IPS-NIHi7 (cell line): Measurements from ENCODE around the gene HOXA2.

Experiments used
- DNase-seq: peaks from one replicate; pipeline ENCODE4 v3.0.0; 2012; ENCODE audit warnings: mixed read lengths; ENCODE audit errors: extremely low spot score

Gene HOXA2

DNA sequence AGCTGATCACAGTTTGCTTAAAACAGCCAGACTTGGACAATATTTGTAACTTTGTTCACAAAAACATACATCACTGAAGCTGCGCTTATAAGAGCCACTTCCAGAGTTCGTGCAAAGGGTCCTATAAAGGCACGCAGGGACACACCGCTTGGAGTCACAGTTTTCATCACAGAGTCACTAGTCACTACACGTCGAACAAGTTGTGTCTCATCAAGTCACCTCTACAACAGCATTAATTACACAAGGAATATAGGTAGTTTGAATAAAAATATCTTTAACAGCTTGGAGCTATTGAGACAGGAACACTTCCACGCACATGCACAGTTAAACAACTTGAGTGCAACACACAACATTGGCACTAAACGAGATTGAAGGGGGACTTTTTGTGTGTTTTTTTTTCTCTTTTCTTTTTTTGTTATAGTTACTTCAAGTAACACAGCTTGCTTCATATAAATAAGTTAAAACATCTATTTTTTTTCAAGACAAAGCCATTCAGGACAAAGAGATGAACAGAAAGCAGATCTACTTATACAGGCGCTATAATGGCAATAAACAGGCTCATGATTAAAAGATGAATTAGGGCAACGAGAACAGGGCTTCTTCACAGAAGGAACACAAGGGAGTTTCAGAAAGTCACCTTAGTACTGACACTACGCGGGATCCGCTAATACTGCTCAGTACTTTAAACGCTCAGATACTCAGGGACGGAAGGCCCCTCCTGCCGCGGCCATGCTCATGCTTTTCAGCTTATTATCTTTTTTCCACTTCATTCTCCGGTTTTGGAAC is 38.8 kb upstream of the HOXA2 start:
- no peak for DNase-seq

DNA sequence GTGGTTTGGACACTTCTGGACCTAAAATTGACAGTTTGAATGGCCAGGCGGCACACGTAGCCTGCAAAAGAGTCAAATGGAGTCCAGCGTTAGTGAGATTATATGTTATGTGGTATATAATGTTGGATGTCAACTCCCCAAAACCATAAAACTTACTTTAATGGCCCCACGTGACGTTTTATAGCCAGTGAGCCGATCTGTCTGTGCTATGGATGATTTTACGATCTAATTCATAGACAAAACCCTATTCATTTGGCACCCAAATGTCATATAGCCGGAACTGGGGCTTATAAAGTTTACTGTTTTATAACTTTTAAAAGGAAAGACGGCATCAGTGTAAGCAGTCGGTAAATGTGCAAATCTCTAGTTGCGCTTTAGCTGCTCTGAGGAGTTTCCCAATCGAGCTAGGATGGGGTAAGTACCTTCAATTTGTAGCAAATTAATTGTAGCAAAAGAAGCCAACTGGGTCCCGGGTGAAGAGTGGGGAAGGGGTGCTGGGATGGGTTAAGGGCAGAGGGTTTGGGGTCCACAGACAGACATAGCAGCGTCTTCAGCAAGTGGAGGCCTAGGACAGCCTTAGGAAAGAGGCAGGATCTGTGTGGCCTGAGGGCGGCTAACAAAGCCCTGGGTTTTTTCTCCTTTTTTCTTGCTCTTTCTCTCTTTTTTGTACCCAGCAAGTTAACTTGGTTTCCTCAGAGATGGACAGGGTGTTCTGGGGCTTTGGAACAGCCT is 37.8 kb upstream of the HOXA2 start:
- no peak for DNase-seq

DNA sequence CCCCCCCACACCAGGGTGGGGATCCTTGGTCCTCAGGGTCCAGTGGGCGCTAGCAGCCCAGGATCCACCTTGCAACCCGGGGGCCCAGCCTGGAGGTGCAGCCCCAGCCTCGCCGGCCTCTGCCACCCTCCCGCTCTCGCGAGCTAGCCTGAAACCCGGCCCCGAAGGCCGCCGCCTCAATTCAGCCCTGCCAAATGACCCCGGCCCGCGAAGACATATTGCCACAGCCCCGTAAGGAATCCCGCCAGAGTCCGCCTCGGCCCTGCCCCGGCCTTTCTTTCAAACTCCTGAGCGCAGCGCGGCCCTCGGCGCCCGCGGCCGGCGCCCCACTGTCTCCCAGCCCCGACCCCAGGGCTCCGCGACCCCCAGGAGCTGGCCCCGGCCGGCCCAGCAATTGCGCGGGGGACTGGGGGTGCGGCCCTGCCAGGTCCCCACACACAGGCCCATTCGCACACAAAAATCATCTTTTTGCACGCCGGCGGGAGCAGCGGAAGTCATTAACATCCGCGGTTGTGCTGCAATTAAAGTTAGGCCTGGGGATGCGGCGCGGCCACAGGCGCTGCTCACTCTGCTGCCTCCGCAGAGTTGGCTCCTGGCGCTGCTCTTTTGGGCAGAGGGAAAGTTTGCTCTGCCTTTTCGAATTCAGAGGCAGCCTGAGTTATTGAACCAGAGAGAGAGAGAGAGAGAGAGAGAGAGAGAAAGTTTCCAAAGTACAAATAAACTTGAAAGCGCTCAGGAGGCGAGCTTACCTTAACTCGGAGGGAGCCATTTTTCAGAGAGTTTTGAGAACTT is 37.0 kb upstream of the HOXA2 start:
- no peak for DNase-seq

DNA sequence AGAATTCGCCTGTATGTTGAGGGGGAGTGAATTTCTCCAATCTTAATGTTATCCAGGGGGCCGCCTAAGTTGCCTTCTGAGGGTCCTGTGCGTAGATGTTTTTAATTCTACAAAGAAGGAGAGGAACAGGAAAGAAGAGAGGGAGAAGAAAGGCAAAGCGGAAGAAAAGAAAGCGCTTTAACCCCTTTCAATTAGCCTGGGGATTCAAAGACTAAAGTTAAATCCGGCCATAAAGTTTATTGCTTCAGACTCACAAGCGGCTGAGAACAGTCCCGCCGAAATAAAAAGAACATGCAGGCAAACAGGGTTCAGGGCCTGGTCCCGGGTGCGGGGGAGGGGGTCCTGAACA is 36.5 kb upstream of the HOXA2 start:
- DNase-seq: no peak

- DNase-seq: no peak
These were observed 36.0 kb upstream of the HOXA2 start for GRCh38 chr7:27138472-27138871.

DNA sequence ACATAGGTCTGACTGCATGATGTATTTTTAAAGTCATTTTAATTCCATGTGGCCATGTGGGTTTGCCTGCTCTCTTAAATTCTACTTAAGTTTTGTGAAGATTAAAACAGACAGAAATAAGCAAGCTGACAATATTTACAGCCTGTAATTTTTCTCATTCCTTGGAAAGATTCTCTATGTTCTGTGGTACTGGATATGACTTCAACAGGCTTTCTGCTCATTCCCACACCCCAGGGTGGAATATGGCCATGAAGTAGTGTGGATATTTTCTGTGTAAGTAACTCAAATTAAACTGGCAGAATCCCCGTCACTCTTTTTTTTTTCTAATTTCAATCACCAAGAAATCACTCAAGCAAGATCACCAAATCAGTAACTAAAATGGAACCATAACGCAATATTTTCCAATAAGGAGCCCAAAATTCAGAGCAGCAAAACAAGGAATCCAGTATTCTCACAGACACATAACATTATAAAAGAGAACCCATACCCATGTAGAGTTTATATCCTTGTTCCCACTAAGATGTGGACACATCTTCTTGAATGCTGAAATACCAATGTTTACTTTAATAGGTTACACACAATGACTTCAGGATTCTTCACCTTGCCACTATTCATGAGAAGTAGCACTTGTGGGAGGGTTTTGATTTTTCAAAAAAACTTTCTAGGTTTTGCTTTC is 35.3 kb upstream of the HOXA2 start:
- no peak for DNase-seq

- DNase-seq: no peak
These were observed 31.9 kb upstream of the HOXA2 start for GRCh38 chr7:27134392-27134791.

DNA sequence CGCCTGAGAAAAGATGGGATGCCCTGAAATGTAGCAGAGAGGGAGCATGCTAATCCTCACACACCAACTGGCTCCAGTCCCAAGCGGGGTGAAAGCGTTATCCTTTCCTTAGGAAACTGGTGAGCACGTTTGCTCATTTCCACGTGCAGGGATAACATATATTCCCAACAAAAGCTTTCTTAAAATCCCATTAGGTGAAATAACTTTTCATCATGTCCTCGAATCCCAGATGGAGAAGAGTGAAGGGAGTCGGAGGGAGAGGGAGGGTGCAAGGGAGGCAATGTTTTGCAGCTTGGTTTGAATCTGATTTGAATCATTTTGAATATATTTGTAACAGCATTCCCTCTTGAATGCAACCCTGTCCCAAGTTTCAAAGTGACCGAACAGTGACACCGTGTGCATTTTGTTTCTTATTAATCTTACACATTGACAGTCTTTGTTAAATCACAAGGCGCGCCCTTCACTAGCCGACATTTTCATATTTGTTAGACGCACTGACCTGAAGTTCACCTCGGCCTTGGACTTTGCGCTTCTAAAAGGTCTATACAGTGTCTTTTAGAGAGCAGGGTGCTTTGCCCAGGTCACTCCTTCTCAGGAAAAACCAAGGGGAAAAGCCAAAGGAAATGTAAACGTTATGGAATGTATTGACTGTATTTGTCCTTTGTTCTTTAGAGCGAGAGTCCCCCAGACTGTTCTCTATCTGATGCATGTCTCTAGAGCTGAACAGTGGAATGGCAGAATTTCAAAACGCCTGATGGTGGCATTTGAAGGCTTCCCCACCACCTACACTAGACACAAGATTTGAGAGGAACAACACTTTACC is 31.1 kb upstream of the HOXA2 start:
- DNase-seq: no peak

DNA sequence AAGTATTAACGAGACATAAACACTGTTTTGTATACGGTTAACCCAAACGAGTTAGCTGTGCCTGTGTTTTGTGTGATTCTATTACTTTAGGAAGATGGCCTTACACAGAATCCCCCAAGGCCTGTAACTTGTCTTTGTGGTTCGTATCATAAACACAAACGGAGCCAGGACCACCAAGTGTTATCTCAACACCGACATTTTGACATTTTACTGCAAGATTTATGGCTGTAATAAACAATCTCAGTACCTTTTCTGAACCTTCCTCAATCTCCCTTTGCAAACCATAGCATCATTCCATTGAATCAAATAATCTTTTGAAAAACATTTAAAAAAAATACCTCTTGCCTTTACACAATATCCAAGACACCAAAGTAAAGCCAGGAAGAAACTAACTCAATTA is 30.5 kb upstream of the HOXA2 start:
- DNase-seq: no peak

- DNase-seq: no peak
These were observed 29.7 kb upstream of the HOXA2 start for GRCh38 chr7:27132214-27132613.

DNA sequence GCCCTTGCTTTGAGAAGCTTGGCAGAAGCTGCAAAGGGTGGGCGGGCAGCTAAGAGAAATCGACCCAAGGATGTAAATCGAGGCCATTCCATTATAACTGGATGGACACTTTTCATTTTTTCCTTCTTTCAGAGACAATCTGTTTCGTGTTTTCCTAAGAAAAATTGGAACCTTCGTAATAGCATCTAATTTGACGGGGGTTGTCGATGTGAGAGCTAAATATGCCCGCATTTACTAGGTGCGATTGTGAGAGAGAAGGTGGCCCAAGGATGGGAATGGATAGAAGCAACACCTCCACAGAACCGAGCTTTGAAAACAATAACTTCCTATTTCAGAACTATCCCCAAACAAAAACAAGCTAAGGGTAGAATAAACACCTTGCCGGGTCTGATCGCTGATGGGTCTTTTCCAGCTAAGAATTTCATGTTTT is 28.9 kb upstream of the HOXA2 start:
- no peak for DNase-seq

DNA sequence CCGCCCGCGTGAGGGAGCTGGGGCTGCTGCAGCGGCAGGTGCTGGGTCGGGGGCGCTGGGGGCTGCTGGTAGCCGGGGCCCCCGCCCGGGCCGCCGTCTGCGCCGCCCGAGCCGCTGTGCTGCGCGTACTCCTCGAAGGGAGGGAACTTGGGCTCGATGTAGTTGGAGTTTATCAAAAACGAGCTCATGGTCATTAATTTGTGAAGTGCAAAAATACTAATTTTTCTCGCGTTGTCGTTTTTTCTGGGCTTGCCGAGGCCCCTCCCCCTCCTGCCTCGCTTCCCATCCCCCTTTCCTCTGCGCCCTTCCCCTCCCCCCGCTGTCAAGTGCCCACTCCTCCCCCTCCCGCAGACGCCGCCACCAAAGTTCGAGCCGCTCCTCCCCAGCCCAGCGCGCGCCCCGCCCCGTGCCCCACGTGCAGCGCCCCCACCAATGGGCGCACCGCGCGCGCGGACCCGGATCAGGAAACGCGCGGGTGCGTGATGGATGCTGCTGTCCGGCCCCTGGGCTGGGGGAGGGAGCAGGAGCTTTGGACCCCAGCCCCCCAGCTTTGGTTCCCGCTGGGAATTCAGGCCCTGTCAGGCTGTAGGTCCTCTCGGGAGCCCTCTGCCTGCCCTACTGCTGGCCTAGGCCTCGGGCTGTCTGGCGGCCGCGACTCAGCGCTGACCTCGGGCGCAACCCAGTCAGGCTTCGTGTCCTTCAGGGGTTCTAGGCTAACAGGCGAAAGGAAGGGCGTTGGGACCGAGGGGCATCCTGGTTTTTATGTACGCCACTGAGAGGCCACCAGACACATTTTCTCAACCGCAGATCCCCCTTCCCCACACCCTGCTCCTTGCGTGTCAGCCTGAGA is 28.3 kb upstream of the HOXA2 start, which contains the start of gene HOXA4:
HOXA4 (minus strand) TSS at position 218 of the 850 bp plus-strand sequence; CDS start at position 194, 24 bp downstream.
- peak; percentile 78 for DNase-seq

GRCh38 chr7:27129729-27130539 is 27.5 kb upstream of the HOXA2 start:
- DNase-seq: no peak

- no peak for DNase-seq
These were observed 26.6 kb upstream of the HOXA2 start for GRCh38 chr7:27128776-27129728.

- no peak for DNase-seq
These were observed 25.6 kb upstream of the HOXA2 start for GRCh38 chr7:27128034-27128433.

DNA sequence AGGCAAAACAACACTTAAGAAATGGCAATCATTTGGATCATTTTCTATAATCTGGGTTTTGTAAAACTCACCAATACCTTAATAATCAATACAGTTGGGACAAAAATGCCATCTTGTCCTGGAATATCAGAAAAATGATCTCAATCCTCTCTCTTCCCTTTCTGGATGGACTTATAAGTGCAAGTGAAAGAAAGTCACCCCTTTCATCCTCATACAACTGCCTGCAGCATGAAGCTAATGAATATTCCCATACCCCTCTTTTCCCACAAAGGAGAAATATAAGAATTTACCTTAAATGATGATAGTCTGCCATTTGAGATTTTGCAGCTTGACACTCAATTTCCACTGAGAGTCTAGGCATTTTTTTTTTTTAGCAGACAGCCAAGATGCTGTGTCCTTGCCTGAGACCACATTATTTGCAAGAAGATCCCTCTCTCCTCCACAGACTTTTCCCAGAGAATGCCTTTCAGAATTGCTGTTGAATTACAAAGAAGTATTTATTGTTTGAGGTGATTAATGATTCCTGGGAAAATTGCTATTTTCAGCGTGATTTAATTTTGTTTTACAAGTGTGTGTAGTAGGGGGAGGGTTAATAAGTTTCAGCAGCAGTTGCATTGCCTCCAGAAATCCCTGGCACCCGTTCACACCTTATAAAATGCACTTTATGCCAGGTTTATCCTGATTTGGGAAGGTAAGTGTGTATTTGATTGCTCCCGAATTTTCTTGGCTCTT is 24.3 kb upstream of the HOXA2 start:
- DNase-seq: no peak

GRCh38 chr7:27125986-27126394 is 23.5 kb upstream of the HOXA2 start:
- DNase-seq: no peak
